ENCODE results near the gene PLEKHM3. TPM values are rescaled to one million over a fixed set of nuclear protein-coding genes. Genes with fewer than 3 reads are reported as not detected.

PLEKHM3 gene
- total RNA-seq, 1 experiment from 2014 or later, result 2.5 TPM

- H3K4me3 ChIP-seq (ENCODE audit: low read depth in 2 of 2, low read length in 2 of 2), result no peak overlapping the region
- POLR2A ChIA-PET, result no interaction called here
- ATAC-seq, result no peak
- no peaks in the 10 kb centered on the region; the same call in 1 of the 2 replicates for H3K27me3 ChIP-seq (ENCODE audit: control insufficient read depth, insufficient read depth, low read length)
- CTCF ChIA-PET, result no interaction called here
- no peak for DNase-seq (ENCODE audit: low read depth, low spot score)
- H3K9me3 ChIP-seq (ENCODE audit: control insufficient read depth, insufficient read depth, low read depth, low read length), result no peaks in the 10 kb centered on the region
- intact Hi-C loops (cut with micrococcal nuclease; ENCODE audit: unreplicated experiment), result no loop called here
- BruUV-seq (replicated peaks), result no TSS peak
- no peak for TF ChIP-seq POLR2AphosphoS5 (IDR thresholded peaks at IDR 0.05; ENCODE audit: low read depth, low read length)
- TF ChIP-seq CTCF (IDR thresholded peaks at IDR 0.05), result no peak
- in situ Hi-C loops (cut with HindIII; ENCODE audit: low pct_unique_long_range_greater_than_20kb, low sequenced_read_pairs), result no loop called here
- no peaks in the 10 kb centered on the region for H3K4me1 ChIP-seq (ENCODE audit: control insufficient read depth, insufficient read depth, low read length)
- no peak overlapping the region for H3K27ac ChIP-seq (ENCODE audit: low read length)
- no peaks in the 10 kb centered on the region for H3K36me3 ChIP-seq (ENCODE audit: control insufficient read depth, insufficient read depth, low read length)
Observed at GRCh38 chr2:207991944-207992343, 33.4 kb downstream of the PLEKHM3 start.

GRCh38 chr2:207990784-207991183, 34.5 kb downstream of the PLEKHM3 start:
- ChIA-PET CTCF (no interaction called here), POLR2A (no interaction called here)
- DNase-seq (ENCODE audit: low read depth, low spot score), result no peak
- Histone ChIP-seq H3K4me1 (ENCODE audit: control insufficient read depth, insufficient read depth, low read length) (no peaks in the 10 kb centered on the region), H3K9me3 (ENCODE audit: control insufficient read depth, insufficient read depth, low read depth, low read length) (no peaks in the 10 kb centered on the region), H3K4me3 (ENCODE audit: low read depth in 2 of 2, low read length in 2 of 2) (no peak overlapping the region), H3K27me3 (ENCODE audit: control insufficient read depth, insufficient read depth, low read length) (no peaks in the 10 kb centered on the region), H3K27ac (ENCODE audit: low read length) (no peak overlapping the region), H3K36me3 (ENCODE audit: control insufficient read depth, insufficient read depth, low read length) (no peaks in the 10 kb centered on the region)
- no peak for ATAC-seq
- TF ChIP-seq REST (IDR thresholded peaks at IDR 0.05; ENCODE audit: insufficient read depth in 1 of 2, low read depth in 2 of 2, low read length in 1 of 2) (no peak), SIN3A (IDR thresholded peaks at IDR 0.05; ENCODE audit: borderline replicate concordance, insufficient read depth, low read depth, low read length) (no peak), CTCF (IDR thresholded peaks at IDR 0.05) (no peak), TCF7L2 (IDR thresholded peaks at IDR 0.05; ENCODE audit: low read depth, low read length) (no peak), POLR2AphosphoS5 (IDR thresholded peaks at IDR 0.05; ENCODE audit: low read depth, low read length) (no peak)
- BruUV-seq (replicated peaks), result no TSS peak
- intact Hi-C loops (cut with micrococcal nuclease; ENCODE audit: unreplicated experiment), result no loop called here
- in situ Hi-C loops (cut with HindIII; ENCODE audit: low pct_unique_long_range_greater_than_20kb, low sequenced_read_pairs), result no loop called here

- in situ Hi-C loops (cut with HindIII; ENCODE audit: low pct_unique_long_range_greater_than_20kb, low sequenced_read_pairs), result no loop called here
- H3K4me1 ChIP-seq (ENCODE audit: control insufficient read depth, insufficient read depth, low read length), result no peaks in the 10 kb centered on the region
- H3K9me3 ChIP-seq (ENCODE audit: control insufficient read depth, insufficient read depth, low read depth, low read length), result no peaks in the 10 kb centered on the region
- no TSS peak for BruUV-seq (replicated peaks)
- no peak for DNase-seq (ENCODE audit: low read depth, low spot score)
- intact Hi-C loops (cut with micrococcal nuclease; ENCODE audit: unreplicated experiment), result no loop called here
- H3K27ac ChIP-seq (ENCODE audit: low read length), result no peak overlapping the region
- ATAC-seq, result no peak
- no peak overlapping the region for H3K4me3 ChIP-seq (ENCODE audit: low read depth in 2 of 2, low read length in 2 of 2)
- no peak for TF ChIP-seq REST (IDR thresholded peaks at IDR 0.05; ENCODE audit: insufficient read depth in 1 of 2, low read depth in 2 of 2, low read length in 1 of 2)
- no peak for TF ChIP-seq CTCF (IDR thresholded peaks at IDR 0.05)
- TF ChIP-seq SIN3A (IDR thresholded peaks at IDR 0.05; ENCODE audit: borderline replicate concordance, insufficient read depth, low read depth, low read length), result no peak
- no peak for TF ChIP-seq POLR2AphosphoS5 (IDR thresholded peaks at IDR 0.05; ENCODE audit: low read depth, low read length)
- TF ChIP-seq TCF7L2 (IDR thresholded peaks at IDR 0.05; ENCODE audit: low read depth, low read length), result no peak
- no peaks in the 10 kb centered on the region for H3K27me3 ChIP-seq (ENCODE audit: control insufficient read depth, insufficient read depth, low read length)
- ChIA-PET POLR2A (no interaction called here), CTCF (no interaction called here)
- H3K36me3 ChIP-seq (ENCODE audit: control insufficient read depth, insufficient read depth, low read length), result no peaks in the 10 kb centered on the region
Observed at GRCh38 chr2:207988975-207989374, 36.4 kb downstream of the PLEKHM3 start.

Data from Panc1 (cell line).